RWPE2 (cell line): Measurements from ENCODE around the gene TNS3.

Source experiments
- ATAC-seq: fragments of 200-7000 bp; cut with Tn5 transposase; 3 replicates; pipeline ENCODE4 v1.9.1; 2021; ENCODE audit warnings: low read depth
- DNase-seq: peaks from one replicate; pipeline ENCODE4 v3.0.0-alpha.2; 2020; ENCODE audit warnings: low spot score
- H3K27ac ChIP-seq: fragments of 450-650 bp; 2 replicates; pipeline ENCODE4 v1.5.1; 2017; ENCODE audit warnings: mild to moderate bottlenecking; ENCODE audit not compliant: poor library complexity, severe bottlenecking
- H3K27me3 ChIP-seq: fragments of 250-450 bp; sonication (Bioruptor Pico); 2 replicates; pipeline ENCODE4 v1.5.1; 2021; ENCODE audit warnings: mild to moderate bottlenecking, moderate library complexity; ENCODE audit not compliant: insufficient read depth, poor library complexity, severe bottlenecking
- H3K36me3 ChIP-seq: fragments of 250-450 bp; sonication (Bioruptor Pico); 2 replicates; pipeline ENCODE4 v1.5.1; 2020; ENCODE audit warnings: low read depth, mild to moderate bottlenecking, moderate library complexity
- H3K4me1 ChIP-seq: fragments of 250-450 bp; sonication (Bioruptor Pico); 2 replicates; pipeline ENCODE4 v1.5.1; 2021; ENCODE audit warnings: mild to moderate bottlenecking, moderate library complexity; ENCODE audit not compliant: insufficient read depth, poor library complexity, severe bottlenecking
- H3K4me3 ChIP-seq: fragments of 250-450 bp; sonication (Bioruptor Pico); 2 replicates; pipeline ENCODE4 v1.5.1; 2021; ENCODE audit warnings: mild to moderate bottlenecking, moderate library complexity; ENCODE audit not compliant: severe bottlenecking
- H3K9me3 ChIP-seq: fragments of 250-450 bp; sonication (Bioruptor Pico); 2 replicates; pipeline ENCODE4 v1.5.1; 2021; ENCODE audit warnings: mild to moderate bottlenecking, moderate library complexity; ENCODE audit not compliant: severe bottlenecking
- TF ChIP-seq, protein P1 (sequence below): fragments of 450-650 bp; IDR thresholded peaks from one replicate; pipeline ENCODE4 v1.5.1; 2017; ENCODE audit warnings: mild to moderate bottlenecking, moderate library complexity; ENCODE audit not compliant: poor library complexity, severe bottlenecking

The TNS3 gene

DNA sequence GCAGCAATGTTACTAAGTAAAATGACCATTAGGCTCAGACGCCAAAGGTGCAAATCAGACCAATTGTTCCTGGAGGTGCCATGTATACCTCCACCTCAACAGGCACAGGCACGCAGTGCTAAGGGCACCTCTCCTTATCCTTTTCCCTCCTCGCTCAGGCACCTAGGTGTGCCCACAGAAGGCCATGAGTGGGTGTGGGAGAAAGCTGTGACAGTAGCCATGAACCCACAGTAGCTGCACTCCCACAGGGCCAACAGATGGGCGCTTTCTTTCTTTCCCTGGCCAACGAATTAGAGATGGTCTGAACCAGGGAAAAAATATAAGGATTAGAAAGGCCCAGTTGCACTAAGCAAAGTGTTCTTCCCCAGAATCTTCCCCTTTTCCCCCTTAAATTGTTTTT is 15.5 kb upstream of the TNS3 start:
- Histone ChIP-seq H3K4me1 (peaks cover 27% of the 10 kb centered on the region), H3K27ac (no peak overlapping the region)
- TF ChIP-seq, protein P1, sequence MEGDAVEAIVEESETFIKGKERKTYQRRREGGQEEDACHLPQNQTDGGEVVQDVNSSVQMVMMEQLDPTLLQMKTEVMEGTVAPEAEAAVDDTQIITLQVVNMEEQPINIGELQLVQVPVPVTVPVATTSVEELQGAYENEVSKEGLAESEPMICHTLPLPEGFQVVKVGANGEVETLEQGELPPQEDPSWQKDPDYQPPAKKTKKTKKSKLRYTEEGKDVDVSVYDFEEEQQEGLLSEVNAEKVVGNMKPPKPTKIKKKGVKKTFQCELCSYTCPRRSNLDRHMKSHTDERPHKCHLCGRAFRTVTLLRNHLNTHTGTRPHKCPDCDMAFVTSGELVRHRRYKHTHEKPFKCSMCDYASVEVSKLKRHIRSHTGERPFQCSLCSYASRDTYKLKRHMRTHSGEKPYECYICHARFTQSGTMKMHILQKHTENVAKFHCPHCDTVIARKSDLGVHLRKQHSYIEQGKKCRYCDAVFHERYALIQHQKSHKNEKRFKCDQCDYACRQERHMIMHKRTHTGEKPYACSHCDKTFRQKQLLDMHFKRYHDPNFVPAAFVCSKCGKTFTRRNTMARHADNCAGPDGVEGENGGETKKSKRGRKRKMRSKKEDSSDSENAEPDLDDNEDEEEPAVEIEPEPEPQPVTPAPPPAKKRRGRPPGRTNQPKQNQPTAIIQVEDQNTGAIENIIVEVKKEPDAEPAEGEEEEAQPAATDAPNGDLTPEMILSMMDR, result no peak

DNA sequence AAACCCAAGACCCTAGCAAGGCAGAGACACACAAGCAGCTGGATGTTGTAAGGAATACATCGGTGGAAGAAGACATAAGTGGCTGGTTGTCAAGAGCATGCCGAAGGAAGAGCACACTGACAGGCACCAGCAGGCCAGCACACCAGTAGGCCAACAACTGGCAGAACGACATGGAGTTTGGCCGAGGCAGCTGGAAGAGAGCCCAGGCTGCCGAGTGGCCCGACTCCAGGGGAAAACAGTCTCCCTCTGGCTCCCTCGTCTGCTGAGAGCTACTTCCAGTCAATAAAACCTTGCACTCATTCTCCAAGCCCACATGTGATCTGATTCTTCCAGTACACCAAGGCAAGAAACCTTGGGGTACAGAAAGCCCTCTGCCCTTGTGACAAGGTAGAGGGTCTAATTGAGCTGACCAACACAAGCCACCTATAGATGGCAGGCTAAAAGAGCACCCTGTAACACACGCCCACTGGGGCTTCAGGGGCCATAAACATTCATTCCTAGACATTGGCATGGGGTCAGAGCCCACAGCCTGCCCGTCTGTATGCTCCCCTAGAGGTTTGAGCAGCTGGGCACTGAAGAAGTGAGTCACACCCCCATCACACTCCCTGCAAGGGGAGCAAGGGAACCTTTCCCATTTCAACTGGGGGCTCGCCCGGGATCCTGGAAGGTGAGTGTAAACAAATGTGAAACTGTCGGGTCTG is 14.7 kb upstream of the TNS3 start:
- Histone ChIP-seq H3K9me3 (no peaks in the 10 kb centered on the region), H3K4me3 (no peak overlapping the region), H3K4me1 (peaks cover 26% of the 10 kb centered on the region), H3K27ac (no peak overlapping the region), H3K27me3 (no peaks in the 10 kb centered on the region), H3K36me3 (no peaks in the 10 kb centered on the region)
- DNase-seq, result no peak
- TF ChIP-seq, protein P1, result no peak
- no peak for ATAC-seq

More for the DNA sequence above, 15.5 kb upstream of the TNS3 start:
- ATAC-seq (no peak), DNase-seq (no peak)
- no peaks in the 10 kb centered on the region for H3K9me3 ChIP-seq
- no peak overlapping the region for H3K4me3 ChIP-seq
- no peaks in the 10 kb centered on the region for H3K27me3 ChIP-seq
- no peaks in the 10 kb centered on the region for H3K36me3 ChIP-seq

DNA sequence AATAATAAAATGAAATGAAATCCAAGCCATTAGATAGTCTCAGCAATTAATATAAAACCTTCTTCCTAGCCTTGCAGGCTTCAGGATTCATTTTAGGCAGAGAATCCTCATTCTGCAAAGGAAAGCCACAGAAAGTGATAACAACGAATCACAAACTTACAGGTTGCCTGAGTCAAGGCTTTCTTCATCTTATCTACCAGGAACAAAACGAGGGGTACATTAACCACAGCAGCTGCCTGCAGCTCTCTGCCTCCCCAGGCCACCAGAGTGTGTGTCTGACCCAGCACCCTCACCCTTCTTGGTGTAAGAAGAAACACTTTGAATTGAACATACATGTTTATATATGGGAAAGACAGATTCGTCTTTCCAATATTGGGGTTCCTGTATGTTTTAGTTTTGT is 12.5 kb upstream of the TNS3 start:
- Histone ChIP-seq H3K9me3 (no peaks in the 10 kb centered on the region), H3K4me3 (no peak overlapping the region), H3K36me3 (no peaks in the 10 kb centered on the region), H3K27ac (no peak overlapping the region), H3K4me1 (peaks cover 25% of the 10 kb centered on the region), H3K27me3 (no peaks in the 10 kb centered on the region)
- TF ChIP-seq, protein P1, result no peak
- no peak for DNase-seq
- ATAC-seq, result no peak

DNA sequence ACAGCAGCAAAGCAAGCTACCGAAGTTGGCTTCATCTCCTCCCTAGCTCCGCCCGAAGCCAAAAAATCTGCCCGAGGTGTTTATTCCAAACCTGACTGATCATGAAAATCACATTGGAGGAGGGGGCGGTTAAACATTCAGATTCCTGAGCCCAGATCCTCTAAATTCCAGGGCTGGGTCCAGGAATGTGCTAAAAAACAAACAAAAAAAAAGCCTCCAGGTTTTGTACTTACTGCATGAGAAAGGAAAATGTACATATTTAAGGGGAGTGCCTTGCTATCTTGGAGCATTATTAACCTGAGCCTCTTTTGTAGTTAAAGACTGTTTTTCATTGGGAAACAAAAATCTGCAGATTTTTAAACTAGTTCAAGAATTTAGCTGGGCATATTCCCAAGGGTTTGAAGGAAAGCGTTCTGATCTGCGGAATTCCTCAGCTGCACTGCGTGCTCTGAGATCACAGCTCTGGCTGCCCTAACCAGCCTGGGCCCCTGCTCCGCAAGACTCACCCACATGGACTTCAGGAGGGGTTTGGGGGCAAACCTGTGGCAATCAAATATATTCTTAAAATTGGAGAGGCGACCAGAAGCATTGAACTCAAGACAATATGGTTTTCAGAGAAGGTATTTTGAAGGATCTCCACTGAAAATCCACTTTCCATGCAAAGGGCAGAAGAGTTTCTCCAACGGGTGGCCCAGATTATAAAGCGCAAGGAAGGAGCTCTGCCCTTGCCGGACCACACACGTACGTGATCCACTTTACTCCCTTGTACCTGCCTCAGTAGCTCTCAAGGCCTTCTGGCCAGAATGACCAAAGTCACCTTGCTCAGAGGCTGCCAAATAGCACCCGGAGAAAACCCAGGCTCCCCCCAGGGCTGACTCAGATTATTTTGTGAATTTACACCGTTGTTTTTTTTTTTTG is 10.0 kb upstream of the TNS3 start:
- DNase-seq (no peak), ATAC-seq (peak; percentile 63)
- no peak overlapping the region for H3K4me3 ChIP-seq
- peaks cover 25% of the 10 kb centered on the region for H3K4me1 ChIP-seq
- peak overlapping the region; percentile 79 for H3K27ac ChIP-seq
- H3K9me3 ChIP-seq, result no peaks in the 10 kb centered on the region
- TF ChIP-seq, protein P1, result no peak
- no peaks in the 10 kb centered on the region for H3K27me3 ChIP-seq
- H3K36me3 ChIP-seq, result no peaks in the 10 kb centered on the region
